Pons (tissue), 1 donor: Measurements from ENCODE around the gene MFAP3L.
"Not testable (repeated sequence)": the region's sequence is repeated elsewhere in the genome, so short reads cannot be mapped to it uniquely, and the experiment has no call there.

Experiments
- DNase-seq: peaks from one replicate; pipeline ENCODE4 v3.0.0-alpha.2; 2016; ENCODE audit warnings: low spot score

The MFAP3L gene

GRCh38 chr4:170026253-170027021 is at the start of gene MFAP3L:
TSS of gene MFAP3L (minus strand) at chr4:170026395. CDS start at chr4:170005877, 20,518 bp downstream.
- DNase-seq = peak; percentile 72

GRCh38 chr4:170071196-170071595 is 45.0 kb upstream of the MFAP3L start:
- no peak for DNase-seq

DNA sequence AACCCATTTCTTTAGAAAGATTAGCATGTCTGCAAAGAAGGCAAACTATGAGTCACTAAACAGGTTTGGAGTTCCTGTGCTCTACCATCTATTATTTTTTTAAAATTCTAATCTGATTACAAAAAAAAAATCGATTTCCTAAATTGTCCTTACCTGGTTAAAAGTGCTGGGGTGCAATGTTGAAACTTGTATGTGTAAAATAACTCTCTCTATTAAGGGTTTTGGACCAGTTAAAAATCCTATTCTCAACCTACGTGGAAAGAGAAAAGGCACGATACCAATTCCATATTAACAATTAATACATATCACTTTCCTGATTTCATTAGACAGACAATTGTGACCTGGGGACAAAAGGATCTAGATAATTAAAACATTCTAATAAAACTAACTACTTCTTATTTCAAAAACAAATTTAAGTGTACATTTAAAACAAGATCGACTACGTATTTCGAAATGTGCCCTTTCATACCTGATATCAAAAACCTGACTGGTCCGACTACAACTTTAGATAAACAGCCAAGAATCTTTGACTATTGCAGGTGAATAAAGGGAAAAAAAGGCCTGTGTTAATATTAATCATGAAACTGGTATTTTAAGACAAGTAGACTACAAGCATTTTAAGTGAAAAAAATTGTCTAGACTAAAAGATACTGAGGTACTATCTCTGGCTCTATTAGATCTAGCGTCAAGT is 42.4 kb upstream of the MFAP3L start:
- DNase-seq = no peak

DNA sequence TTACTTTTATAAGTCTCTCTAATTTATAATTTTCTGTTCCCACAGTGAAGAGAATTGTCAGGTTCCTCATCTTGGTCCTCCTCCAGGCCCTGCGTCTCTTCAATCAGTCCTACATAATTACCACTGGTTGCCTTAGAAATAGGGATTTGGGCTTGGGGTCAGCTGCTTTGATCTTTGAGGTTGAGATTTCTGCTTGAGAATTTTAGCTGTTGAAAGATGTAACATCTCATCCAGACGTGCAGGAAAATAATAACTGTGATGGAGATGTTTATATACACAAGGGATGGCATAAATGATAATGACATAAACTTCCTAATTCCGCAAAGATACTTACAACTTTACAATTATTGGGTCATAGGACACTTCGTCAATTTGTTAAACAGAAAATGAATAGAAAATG is 33.2 kb upstream of the MFAP3L start:
- no peak for DNase-seq

DNA sequence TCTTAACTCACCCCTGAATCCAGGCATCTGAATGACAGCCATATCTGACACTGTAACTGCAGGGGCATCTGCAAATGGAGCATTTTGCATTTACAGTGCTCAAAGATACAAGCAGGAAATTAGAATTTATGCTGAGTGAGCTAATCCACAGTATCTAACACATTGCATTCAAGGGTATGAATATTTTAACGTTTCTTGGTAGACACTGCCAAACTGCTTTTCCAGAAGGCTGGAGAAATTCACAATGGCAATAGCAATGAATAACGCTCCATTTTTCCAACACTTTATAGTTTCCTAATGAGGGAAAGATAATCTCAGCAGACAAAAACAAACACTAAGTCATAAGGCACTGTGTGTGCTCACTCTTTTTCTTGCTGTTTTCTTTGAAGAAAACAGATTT is 32.6 kb upstream of the MFAP3L start:
- DNase-seq = no peak

DNA sequence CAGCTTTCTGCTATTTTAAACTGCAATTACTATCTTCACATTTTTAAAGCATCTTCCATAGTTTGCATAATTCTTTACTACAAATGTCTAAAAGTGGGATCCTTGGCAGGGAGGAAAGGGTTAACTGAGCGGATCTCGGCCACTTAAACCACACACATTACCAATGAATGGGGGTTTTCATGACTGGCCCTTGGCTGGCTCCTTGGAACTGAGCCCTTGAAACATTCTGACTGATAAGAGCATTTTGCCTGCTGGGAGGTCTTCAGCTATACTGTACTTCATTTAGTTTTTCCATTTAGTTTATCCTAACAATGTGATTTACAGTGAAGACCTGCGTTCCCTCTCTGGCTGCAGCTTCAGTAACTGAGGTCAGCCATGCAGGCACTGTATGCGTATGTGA is 31.7 kb upstream of the MFAP3L start:
- DNase-seq = no peak

- no peak for DNase-seq
Observed at GRCh38 chr4:170052919-170053318, 26.7 kb upstream of the MFAP3L start.

DNA sequence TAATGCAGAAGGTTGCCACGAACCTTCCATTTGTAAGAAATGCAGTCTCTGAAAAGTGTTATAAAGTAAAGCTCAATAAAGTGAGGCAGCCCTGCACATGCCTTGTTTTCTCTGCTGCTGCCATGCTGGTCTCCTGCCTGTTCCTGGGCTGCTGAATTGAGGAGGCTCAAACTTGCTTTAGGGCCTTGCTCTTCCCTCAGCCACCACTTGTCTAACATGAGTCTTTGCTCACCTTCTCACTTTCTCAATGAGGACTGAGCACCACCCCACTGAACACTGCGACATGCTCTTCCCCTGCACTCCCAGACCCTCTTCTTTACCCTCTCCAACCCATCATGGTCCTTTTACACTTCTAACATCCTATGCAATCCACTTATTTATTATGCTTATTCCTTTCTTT is 25.2 kb upstream of the MFAP3L start:
- DNase-seq = no peak

GRCh38 chr4:170049766-170050165 is 23.6 kb upstream of the MFAP3L start:
- no peak for DNase-seq

DNA sequence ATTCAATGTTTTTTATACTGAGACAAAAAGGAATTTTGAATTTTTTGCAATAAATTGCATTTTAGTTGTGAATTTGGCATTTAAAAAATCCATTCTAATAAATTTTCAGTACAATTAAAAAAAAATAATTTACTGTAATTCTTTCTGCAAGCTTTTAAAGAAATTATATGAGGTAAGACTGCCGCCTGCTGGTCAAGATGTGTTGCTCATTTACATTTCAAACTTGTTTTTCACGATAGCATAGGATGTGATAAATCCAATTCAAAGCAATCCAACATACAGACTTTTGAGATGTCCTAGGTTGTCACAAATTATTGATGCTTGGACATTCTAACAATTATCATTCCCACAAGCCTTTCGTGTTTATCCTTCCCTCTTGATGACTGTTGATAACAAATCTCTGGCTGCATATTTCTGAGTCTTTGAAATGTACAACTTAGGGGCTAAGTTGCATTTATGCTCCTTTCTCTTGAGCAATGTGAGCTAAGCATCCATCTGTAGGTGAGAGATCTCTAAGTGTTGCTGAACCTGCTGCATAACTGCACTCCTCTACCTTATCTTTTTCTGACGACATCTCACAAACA is 21.7 kb upstream of the MFAP3L start:
- peak; percentile 83 for DNase-seq

DNA sequence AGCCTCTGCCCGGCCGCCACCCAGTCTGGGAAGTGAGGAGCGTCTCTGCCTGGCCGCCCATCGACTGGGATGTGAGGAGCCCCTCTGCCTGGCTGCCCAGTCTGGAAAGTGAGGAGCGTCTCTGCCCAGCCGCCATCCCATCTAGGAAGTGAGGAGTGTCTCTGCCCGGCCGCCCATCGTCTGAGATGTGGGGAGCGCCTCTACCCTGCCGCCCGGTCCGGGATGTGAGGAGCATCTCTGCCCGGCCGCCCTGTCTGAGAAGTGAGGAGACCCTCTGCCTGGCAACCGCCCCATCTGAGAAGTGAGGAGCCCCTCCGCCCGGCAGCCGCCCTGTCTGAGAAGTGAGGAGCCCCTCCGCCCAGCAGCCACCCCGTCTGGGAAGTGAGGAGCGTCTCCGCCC is 20.0 kb upstream of the MFAP3L start:
- not testable (repeated sequence) for DNase-seq

GRCh38 chr4:170040031-170040680 is 14.0 kb upstream of the MFAP3L start:
- no peak for DNase-seq

DNA sequence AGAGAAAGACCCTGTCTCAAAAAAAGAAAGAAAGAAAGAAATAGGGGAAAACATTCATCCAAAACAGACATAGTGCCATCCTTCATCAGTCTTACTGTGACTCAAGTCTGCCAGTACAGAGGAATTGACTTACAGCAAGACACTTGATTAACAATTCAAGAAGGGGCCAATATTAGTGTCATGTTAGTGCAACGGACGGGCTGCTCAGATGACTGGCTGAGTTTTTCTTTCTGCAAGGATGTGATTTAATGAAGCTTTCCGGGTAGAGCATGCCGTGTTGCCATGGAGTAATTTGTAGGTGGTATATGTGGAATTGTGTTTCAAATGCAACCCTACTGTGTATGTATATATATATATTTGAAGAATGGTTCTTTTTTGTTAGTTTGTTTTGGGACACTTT is 12.6 kb upstream of the MFAP3L start:
- DNase-seq = no peak

DNA sequence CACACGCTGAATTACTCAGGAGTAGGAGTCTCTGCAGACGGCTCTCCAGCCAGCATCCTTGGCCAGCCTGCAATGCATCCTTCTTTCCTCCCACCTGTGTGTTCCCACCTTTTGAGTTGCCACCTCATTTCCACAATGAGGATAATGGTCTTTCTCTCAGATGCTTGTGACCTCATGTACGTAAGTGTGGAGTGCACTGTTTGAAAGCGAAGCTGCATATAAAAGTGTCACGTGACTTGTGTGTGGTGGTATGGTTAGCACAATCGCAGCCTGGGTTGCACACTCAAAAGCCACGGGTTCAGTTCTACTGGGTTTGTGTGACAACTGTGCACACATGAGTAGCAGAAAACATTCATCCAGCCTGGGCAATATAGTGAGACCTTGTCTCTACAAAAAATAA is 12.0 kb upstream of the MFAP3L start:
- DNase-seq = no peak

GRCh38 chr4:170037481-170037880 is 11.3 kb upstream of the MFAP3L start:
- DNase-seq = no peak

DNA sequence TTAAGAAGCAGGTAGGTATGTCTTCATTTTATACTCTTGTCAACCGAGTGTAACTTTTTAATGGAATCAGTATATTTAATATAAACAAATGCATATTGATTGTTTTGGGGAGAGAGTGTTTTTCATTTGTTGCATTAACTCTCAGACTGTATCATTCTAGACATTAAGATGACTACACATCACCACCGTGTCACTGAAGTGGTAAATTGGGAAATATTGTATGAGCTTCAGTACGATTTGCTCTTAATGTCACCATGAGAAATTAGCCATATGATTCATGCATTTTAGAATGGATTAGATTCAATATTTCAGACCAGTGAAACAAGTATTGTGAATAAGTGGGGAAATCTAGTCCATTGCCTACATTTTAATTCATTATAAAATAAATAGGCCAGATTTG is 9.7 kb upstream of the MFAP3L start:
- DNase-seq = no peak

DNA sequence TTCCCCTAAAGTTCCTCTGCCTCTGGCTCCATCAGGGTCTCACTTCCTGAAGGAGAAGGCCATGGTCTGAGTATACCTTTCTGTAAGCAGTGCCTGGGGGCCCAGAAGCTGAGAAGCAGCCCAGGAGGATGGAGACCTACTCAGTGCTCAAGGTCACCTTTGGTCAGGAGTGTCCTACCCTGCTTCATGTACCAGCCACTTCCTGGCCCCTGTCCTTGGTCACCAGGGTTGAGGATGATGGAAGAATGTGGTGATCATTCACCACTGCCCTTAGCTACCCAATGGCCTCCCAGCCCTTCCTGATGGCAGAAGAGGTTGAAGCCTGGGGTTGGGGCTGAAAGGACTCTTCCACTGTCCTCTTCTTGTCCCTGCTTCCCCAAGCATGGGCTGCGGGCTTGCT is 9.0 kb upstream of the MFAP3L start:
- no peak for DNase-seq

DNA sequence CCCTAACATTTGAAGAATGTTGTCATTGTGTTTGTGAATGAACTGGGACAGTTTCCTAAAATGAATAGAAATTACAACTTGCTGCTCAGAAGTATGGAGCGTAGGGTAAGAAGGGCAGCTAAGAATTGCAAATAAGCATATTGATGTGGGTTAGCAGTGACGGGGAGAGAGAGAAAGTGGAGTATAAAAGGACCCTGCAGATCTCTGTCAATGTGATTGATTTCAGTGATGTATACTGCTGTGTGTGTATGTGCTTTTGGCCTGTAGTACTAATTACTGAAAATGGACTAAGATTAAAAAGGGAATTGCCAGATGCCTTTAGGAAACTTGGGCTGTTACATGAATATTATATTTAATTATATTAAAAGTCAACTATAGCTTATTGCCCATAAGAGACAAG is 7.8 kb upstream of the MFAP3L start:
- DNase-seq = no peak

- DNase-seq = no peak
Observed at GRCh38 chr4:170030121-170030520, 3.9 kb upstream of the MFAP3L start.

- peak; percentile 91 for DNase-seq
Observed at GRCh38 chr4:170027181-170027829, 1.1 kb upstream of the MFAP3L start.

DNA sequence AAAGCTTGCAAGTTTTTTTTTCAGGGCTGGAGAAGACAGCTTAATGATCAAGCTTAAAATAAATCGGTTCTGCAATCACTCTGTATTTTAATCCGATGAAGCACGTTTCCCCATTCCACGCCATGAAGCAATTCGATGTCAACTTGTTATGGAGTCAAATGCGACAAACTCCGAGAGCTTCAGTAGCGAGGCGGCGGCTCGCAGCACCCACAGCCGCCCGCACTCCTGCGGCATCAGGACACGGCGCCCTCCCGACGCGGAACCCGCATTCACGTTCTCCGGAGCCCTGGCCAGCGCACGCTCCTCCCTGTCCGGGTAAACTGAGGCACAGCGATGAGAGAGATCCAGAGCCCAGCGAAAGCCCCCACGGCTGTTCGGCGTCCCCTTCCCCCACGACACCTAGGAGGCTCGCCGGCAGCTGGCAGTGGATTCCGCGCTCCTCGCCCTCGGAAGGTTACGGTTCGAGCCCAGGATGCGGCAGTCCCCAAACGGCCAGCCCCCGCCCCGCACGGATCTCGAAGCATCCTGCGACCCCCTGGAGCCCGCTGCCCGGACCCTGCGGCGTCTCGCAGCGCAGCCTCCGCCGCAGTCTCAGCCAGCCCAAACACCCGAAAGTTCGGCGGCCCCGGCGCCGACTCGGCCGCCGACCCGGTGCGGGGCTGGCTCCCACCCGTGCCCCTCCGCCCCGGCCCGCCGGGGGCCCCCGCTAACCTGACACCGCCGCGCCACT is 507 bp downstream of the MFAP3L start:
- peak; percentile 60 for DNase-seq

DNA sequence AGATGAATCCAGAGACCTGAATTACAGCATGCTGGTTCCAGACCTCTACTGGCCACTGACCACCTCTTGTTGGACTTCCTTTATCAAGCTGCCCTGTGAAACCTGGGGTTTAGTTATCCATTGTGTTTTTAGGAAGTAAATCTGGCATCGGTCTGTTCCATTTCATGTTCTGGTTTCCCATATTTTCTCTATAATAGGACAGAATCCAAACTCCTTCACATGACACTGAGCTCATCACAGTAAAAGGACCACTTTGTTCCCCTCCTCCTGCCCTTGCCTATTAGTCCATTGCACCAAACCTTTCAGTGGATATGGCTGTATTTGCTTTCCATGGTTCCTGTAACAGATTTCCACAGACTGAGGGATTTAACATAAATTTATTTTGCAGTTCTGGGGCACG is 4.0 kb downstream of the MFAP3L start:
- peak; percentile 84 for DNase-seq
